Naive thymus-derived CD4-positive, alpha-beta T cell (primary cell): ENCODE results near the gene SHISA6. TPM values are rescaled to one million over a fixed set of nuclear protein-coding genes. Genes with fewer than 3 reads are reported as not detected.

Experiments
- ATAC-seq: fragments of 150-1000 bp; cut with Tn5 transposase; 2 replicates; pipeline ENCODE4 v1.10.0; 2021; ENCODE audit warnings: mild to moderate bottlenecking, moderate library complexity
- CTCF ChIA-PET: fragments of 350-600 bp; sonication (Branson Sonifier 250); formaldehyde crosslinking; loops from one replicate; lab custom pipeline; 2021; ENCODE audit warnings: antibody characterized with exemption; lab: Charles Lee
- POLR2A ChIA-PET: fragments of 350-600 bp; sonication (Branson Sonifier 250); formaldehyde crosslinking; loops from one replicate; lab custom pipeline; 2021; ENCODE audit warnings: antibody characterized with exemption, inconsistent platforms; lab: Charles Lee
- DNase-seq, 9 donors: peaks; one replicate each; pipeline versions ENCODE4 v3.0.0 to v3.0.0-alpha.2; 2020 to 2022; ENCODE audit warnings: mixed read lengths in 1 of 9
- H3K27ac ChIP-seq: one replicate; pipeline ENCODE4 v1.7.0; 2013; ENCODE audit warnings: mild to moderate bottlenecking, low read depth, low read length, moderate library complexity
- H3K27me3 ChIP-seq, 2 donors: one replicate each; pipeline ENCODE4 v1.7.0; 2013; ENCODE audit warnings: low read length in 2 of 2, mild to moderate bottlenecking in 2 of 2, moderate library complexity in 2 of 2; ENCODE audit not compliant: control insufficient read depth in 2 of 2, insufficient read depth in 2 of 2
- H3K36me3 ChIP-seq, 3 experiments: 1 replicate in 2 of 3; 2 replicates in 1 of 3; pipeline ENCODE4 v1.7.0; 2013; ENCODE audit warnings: low read length in 3 of 3, mild to moderate bottlenecking in 3 of 3, moderate library complexity in 1 of 3; ENCODE audit not compliant: insufficient read depth in 3 of 3, control insufficient read depth in 2 of 3
- H3K4me1 ChIP-seq, 2 donors: one replicate each; pipeline ENCODE4 v1.7.0; 2013; ENCODE audit warnings: low read length in 2 of 2, mild to moderate bottlenecking in 2 of 2, moderate library complexity in 1 of 2; ENCODE audit not compliant: control insufficient read depth in 2 of 2, insufficient read depth in 2 of 2
- H3K4me3 ChIP-seq: 2 replicates; pipeline ENCODE4 v1.7.0; 2013; ENCODE audit warnings: mild to moderate bottlenecking, low read length
- H3K9me3 ChIP-seq, 3 experiments: 1 replicate in 2 of 3; 2 replicates in 1 of 3; pipeline ENCODE4 v1.7.0; 2013; ENCODE audit warnings: low read length in 3 of 3; ENCODE audit not compliant: control insufficient read depth in 2 of 3
- H3K27ac Mint-ChIP-seq, 9 donors: one replicate each; pipeline ENCODE4 v1.8.0; 2020 to 2022; ENCODE audit warnings: mixed read lengths in 9 of 9, mild to moderate bottlenecking in 8 of 9, moderate library complexity in 5 of 9, inconsistent platforms in 2 of 9
- H3K27me3 Mint-ChIP-seq, 5 donors: one replicate each; pipeline ENCODE4 v1.8.0; 2021 to 2022; ENCODE audit warnings: mixed read lengths in 5 of 5, mild to moderate bottlenecking in 1 of 5
- H3K36me3 Mint-ChIP-seq, 5 donors: one replicate each; pipeline ENCODE4 v1.8.0; 2020 to 2022; ENCODE audit warnings: mixed read lengths in 5 of 5, mild to moderate bottlenecking in 3 of 5, inconsistent platforms in 1 of 5
- H3K4me1 Mint-ChIP-seq, 7 donors: one replicate each; pipeline ENCODE4 v1.8.0; 2020 to 2022; ENCODE audit warnings: mixed read lengths in 7 of 7, mild to moderate bottlenecking in 3 of 7, inconsistent platforms in 1 of 7
- H3K4me3 Mint-ChIP-seq, 10 donors: one replicate each; pipeline ENCODE4 v1.8.0; 2020 to 2022; ENCODE audit warnings: mild to moderate bottlenecking in 10 of 10, mixed read lengths in 10 of 10, moderate library complexity in 6 of 10, inconsistent platforms in 2 of 10
- H3K9me3 Mint-ChIP-seq, 11 donors: one replicate each; pipeline ENCODE4 v1.8.0; 2020 to 2022; ENCODE audit warnings: mixed read lengths in 11 of 11, mild to moderate bottlenecking in 4 of 11, inconsistent platforms in 1 of 11, moderate library complexity in 1 of 11
- intact Hi-C, 2 donors: fragments of 100-400 bp; cut with micrococcal nuclease; formaldehyde crosslinking; loops; one replicate each; pipeline ENCODE4 v1.15.1; 2023
- polyA plus RNA-seq, 2 donors: library from polyadenylated mRNA; unstranded; fragments of 300-500 nt; fragmentation: Illumina TruSeq; gene quantifications; one replicate each; pipeline ENCODE4 v1.2.3, GENCODE V29; 2021
- total RNA-seq, 6 experiments: library from RNA in 5 of 6; stranded (reverse) in 5 of 6; gene quantifications; 1 replicate in 5 of 6; 2 replicates in 1 of 6; pipeline ENCODE4 v1.2.3 and lab custom pipeline; 2021 to 2026

Gene SHISA6
- total and polyA plus RNA-seq, 7 experiments from 2014 or later: not detected

- H3K36me3 ChIP-seq: no peaks in the 10 kb centered on the region
- ChIA-PET CTCF (no interaction called here), POLR2A (no interaction called here)
- ATAC-seq (no peak), DNase-seq (no peak)
- H3K4me3 ChIP-seq: no peak overlapping the region
- H3K27me3 Mint-ChIP-seq: peaks cover 0 to 4% (median 0%) of the 10 kb centered on the region in 5 donors
- H3K9me3 Mint-ChIP-seq: peaks cover 0 to 6% (median 1%) of the 10 kb centered on the region in 11 donors
- no peak overlapping the region for H3K4me3 Mint-ChIP-seq
- no peaks in the 10 kb centered on the region for H3K36me3 Mint-ChIP-seq
- H3K4me1 ChIP-seq: no peaks in the 10 kb centered on the region
- H3K9me3 ChIP-seq: peaks cover 0 to 3% (median 0%) of the 10 kb centered on the region in 3 experiments
- H3K27me3 ChIP-seq: no peaks in the 10 kb centered on the region
- H3K4me1 Mint-ChIP-seq: no peaks in the 10 kb centered on the region
- no peak overlapping the region for H3K27ac ChIP-seq
- intact Hi-C loops: no loop called here
- no peak overlapping the region for H3K27ac Mint-ChIP-seq
Measured at GRCh38 chr17:11514981-11515680, 274.1 kb downstream of the SHISA6 start.

GRCh38 chr17:11515901-11516300 is 274.9 kb downstream of the SHISA6 start:
- POLR2A ChIA-PET: no interaction called here
- intact Hi-C loops: no loop called here
- Histone ChIP-seq H3K9me3 (peaks cover 0 to 3% (median 0%) of the 10 kb centered on the region in 3 experiments), H3K4me3 (no peak overlapping the region), H3K27ac (no peak overlapping the region), H3K36me3 (no peaks in the 10 kb centered on the region), H3K27me3 (no peaks in the 10 kb centered on the region), H3K4me1 (no peaks in the 10 kb centered on the region)
- Mint-ChIP-seq H3K4me1 (no peaks in the 10 kb centered on the region), H3K9me3 (peaks cover 0 to 6% (median 1%) of the 10 kb centered on the region in 11 donors), H3K27me3 (peaks cover 0 to 4% (median 0%) of the 10 kb centered on the region in 5 donors), H3K36me3 (no peaks in the 10 kb centered on the region), H3K4me3 (no peak overlapping the region), H3K27ac (no peak overlapping the region)
- ATAC-seq: no peak
- DNase-seq: no peak
- CTCF ChIA-PET: no interaction called here

GRCh38 chr17:11535231-11535630 is 294.2 kb downstream of the SHISA6 start:
- H3K36me3 ChIP-seq: no peaks in the 10 kb centered on the region
- no peaks in the 10 kb centered on the region for H3K9me3 ChIP-seq
- CTCF ChIA-PET: no interaction called here
- H3K4me1 ChIP-seq: no peaks in the 10 kb centered on the region
- H3K36me3 Mint-ChIP-seq: no peaks in the 10 kb centered on the region
- H3K27ac Mint-ChIP-seq: no peak overlapping the region
- ATAC-seq (no peak), DNase-seq (no peak)
- intact Hi-C loops: no loop called here
- H3K9me3 Mint-ChIP-seq: peaks cover 0 to 37% (median 18%) of the 10 kb centered on the region in 11 donors
- H3K27me3 Mint-ChIP-seq: no peaks in the 10 kb centered on the region
- no peak overlapping the region for H3K4me3 Mint-ChIP-seq
- no peaks in the 10 kb centered on the region for H3K27me3 ChIP-seq
- H3K4me3 ChIP-seq: no peak overlapping the region
- no peaks in the 10 kb centered on the region for H3K4me1 Mint-ChIP-seq
- POLR2A ChIA-PET: no interaction called here
- H3K27ac ChIP-seq: no peak overlapping the region

- ChIA-PET POLR2A (no interaction called here), CTCF (no interaction called here)
- Mint-ChIP-seq H3K36me3 (peaks cover 0 to 8% (median 0%) of the 10 kb centered on the region in 5 donors), H3K27me3 (no peaks in the 10 kb centered on the region), H3K4me1 (no peaks in the 10 kb centered on the region), H3K27ac (no peak overlapping the region), H3K4me3 (no peak overlapping the region), H3K9me3 (peaks cover 5 to 46% (median 21%) of the 10 kb centered on the region in 11 donors)
- no peak for ATAC-seq
- intact Hi-C loops: no loop called here
- H3K4me1 ChIP-seq: no peaks in the 10 kb centered on the region
- H3K27me3 ChIP-seq: no peaks in the 10 kb centered on the region
- no peak overlapping the region for H3K27ac ChIP-seq
- DNase-seq: no peak
- peaks cover 0 to 3% (median 0%) of the 10 kb centered on the region in 3 experiments for H3K9me3 ChIP-seq
- no peak overlapping the region for H3K4me3 ChIP-seq
- no peaks in the 10 kb centered on the region for H3K36me3 ChIP-seq
Measured at GRCh38 chr17:11538366-11538765, 297.4 kb downstream of the SHISA6 start.

- Histone ChIP-seq H3K27me3 (no peaks in the 10 kb centered on the region), H3K27ac (no peak overlapping the region), H3K4me1 (no peaks in the 10 kb centered on the region), H3K4me3 (no peak overlapping the region), H3K36me3 (no peaks in the 10 kb centered on the region), H3K9me3 (peaks cover 0 to 3% (median 0%) of the 10 kb centered on the region in 3 experiments)
- intact Hi-C loops: no loop called here
- peaks cover 0 to 8% (median 0%) of the 10 kb centered on the region in 5 donors for H3K36me3 Mint-ChIP-seq
- no peak for DNase-seq
- no peaks in the 10 kb centered on the region for H3K27me3 Mint-ChIP-seq
- H3K27ac Mint-ChIP-seq: no peak overlapping the region
- CTCF ChIA-PET: no interaction called here
- H3K9me3 Mint-ChIP-seq: peaks cover 5 to 46% (median 16%) of the 10 kb centered on the region in 11 donors
- ATAC-seq: no peak
- no peaks in the 10 kb centered on the region for H3K4me1 Mint-ChIP-seq
- H3K4me3 Mint-ChIP-seq: no peak overlapping the region
- POLR2A ChIA-PET: no interaction called here
Measured at GRCh38 chr17:11539637-11540036, 298.6 kb downstream of the SHISA6 start.

- Mint-ChIP-seq H3K4me1 (no peaks in the 10 kb centered on the region), H3K27me3 (no peaks in the 10 kb centered on the region), H3K9me3 (peaks cover 1 to 27% (median 11%) of the 10 kb centered on the region in 11 donors), H3K27ac (no peak overlapping the region), H3K4me3 (no peak overlapping the region), H3K36me3 (peaks cover 0 to 8% (median 0%) of the 10 kb centered on the region in 5 donors)
- POLR2A ChIA-PET: no interaction called here
- ATAC-seq (no peak), DNase-seq (no peak)
- no peak overlapping the region for H3K27ac ChIP-seq
- H3K36me3 ChIP-seq: no peaks in the 10 kb centered on the region
- no peaks in the 10 kb centered on the region for H3K27me3 ChIP-seq
- no peak overlapping the region for H3K4me3 ChIP-seq
- intact Hi-C loops: no loop called here
- no peaks in the 10 kb centered on the region for H3K4me1 ChIP-seq
- H3K9me3 ChIP-seq: peaks cover 0 to 3% (median 0%) of the 10 kb centered on the region in 3 experiments
- CTCF ChIA-PET: no interaction called here
Measured at GRCh38 chr17:11545002-11545401, 304.0 kb downstream of the SHISA6 start.

- intact Hi-C loops: no loop called here
- peaks cover 0 to 3% (median 0%) of the 10 kb centered on the region in 3 experiments for H3K9me3 ChIP-seq
- DNase-seq (no peak), ATAC-seq (no peak)
- Mint-ChIP-seq H3K27me3 (no peaks in the 10 kb centered on the region), H3K4me3 (no peak overlapping the region), H3K4me1 (no peaks in the 10 kb centered on the region), H3K27ac (no peak overlapping the region), H3K36me3 (peaks cover 0 to 4% (median 0%) of the 10 kb centered on the region in 5 donors), H3K9me3 (peaks cover 0 to 20% (median 9%) of the 10 kb centered on the region in 11 donors)
- H3K27ac ChIP-seq: no peak overlapping the region
- H3K27me3 ChIP-seq: no peaks in the 10 kb centered on the region
- CTCF ChIA-PET: no interaction called here
- POLR2A ChIA-PET: interaction anchor here (0.6 kb wide), 1 partner anchor 14 kb away, joined by 3 read pairs; no protein-coding TSS in a partner anchor
- no peak overlapping the region for H3K4me3 ChIP-seq
- H3K36me3 ChIP-seq: no peaks in the 10 kb centered on the region
- H3K4me1 ChIP-seq: no peaks in the 10 kb centered on the region
Measured at GRCh38 chr17:11545696-11546095, 304.7 kb downstream of the SHISA6 start.
